T47D (cell line): Measurements from ENCODE around the gene GPR132.
"Not testable (repeated sequence)": the region's sequence is repeated elsewhere in the genome, so short reads cannot be mapped to it uniquely, and the experiment has no call there.

ENCODE experiments used
- DNase-seq, 2 experiments: peaks; one replicate each; pipeline versions ENCODE4 v3.0.0 to v3.0.0-alpha.2; 2011 to 2012; ENCODE audit warnings: low read depth in 1 of 2, low spot score in 1 of 2
- JUND ChIP-seq: IDR thresholded peaks from 2 replicates; pipeline ENCODE4 v1.6.1; 2012; ENCODE audit warnings: low read depth
- in situ Hi-C: cut with HindIII; loops from 2 replicates; pipeline ENCODE4 v1.10.0; 2016; ENCODE audit warnings: low sequenced_read_pairs, low pct_unique_long_range_greater_than_20kb

The GPR132 gene

DNA sequence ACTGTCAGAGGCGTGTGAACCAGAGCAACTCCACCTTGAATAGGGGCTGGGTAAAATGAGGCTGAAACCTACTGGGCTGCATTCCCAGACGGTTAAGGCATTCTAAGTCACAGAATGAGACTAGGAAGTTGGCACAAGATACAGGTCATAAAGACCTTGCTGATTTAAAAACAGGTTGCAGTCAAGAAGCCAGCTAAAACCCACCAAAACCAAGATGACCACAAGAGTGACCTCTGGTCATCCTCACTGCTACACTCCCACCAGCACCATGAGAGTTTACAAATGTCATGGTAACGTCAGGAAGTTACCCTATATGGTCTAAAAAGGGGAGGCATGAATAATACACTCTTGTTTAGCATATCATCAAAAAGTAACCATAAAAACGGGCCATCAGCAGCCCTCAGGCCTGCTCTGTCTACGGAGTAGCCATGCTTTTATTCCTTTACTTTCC is 32.8 kb downstream of the GPR132 start:
- peak; percentile 54; the same call in 1 of the 2 replicates for TF ChIP-seq JUND
- in situ Hi-C loops, result not testable (repeated sequence)
- peak in 1 of 2 experiments; percentile 98 for DNase-seq

DNA sequence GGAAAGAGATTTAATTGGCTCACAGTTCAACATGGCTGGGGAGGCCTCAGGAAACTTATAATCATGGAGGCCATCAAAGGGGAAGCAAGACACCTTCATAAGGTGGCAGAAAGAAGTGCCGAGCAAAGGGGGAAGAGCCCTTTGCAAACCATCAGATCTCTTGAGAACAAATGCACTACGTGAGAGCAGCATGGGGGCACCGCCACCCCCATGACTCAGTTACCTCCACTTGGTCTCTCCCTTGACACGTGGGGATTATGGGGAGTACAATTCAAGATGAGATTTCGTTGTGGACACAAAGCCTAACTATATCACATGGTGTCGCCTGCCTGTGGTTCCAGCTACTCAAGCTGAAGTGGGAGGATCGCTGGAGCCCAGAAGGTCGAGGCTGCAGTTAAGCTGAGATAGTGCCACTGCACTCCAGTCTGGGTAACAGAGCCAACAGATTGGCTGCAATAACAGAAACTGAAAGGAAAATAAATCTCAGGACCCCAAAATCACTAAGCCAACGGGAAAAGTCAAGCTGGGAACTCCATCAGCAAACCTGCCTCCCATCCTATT is 34.3 kb downstream of the GPR132 start:
- peak in 1 of 2 experiments; percentile 23 for DNase-seq
- TF ChIP-seq JUND, result no peak
- in situ Hi-C loops, result no loop called here

DNA sequence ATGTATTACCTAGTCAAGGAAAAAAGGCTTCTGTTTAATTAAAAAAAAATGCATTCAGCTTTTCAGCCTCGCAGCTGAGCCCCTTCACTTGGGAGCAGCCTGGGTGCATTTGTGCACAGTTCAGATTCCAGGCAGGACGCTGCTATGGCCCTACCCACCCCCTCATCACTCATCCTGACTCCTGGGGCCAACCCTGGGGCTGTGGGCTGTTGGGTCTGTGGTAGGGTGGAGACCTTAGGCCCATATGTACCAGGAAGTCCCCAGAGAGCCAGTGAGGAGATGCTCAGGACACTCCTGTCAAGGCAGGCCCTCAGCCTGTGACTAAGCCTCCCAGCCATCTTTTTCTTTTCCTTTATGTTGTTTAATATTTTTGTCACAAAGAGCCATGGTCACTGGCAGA is 35.0 kb downstream of the GPR132 start:
- DNase-seq, result peak in 1 of 2 experiments; percentile 11
- in situ Hi-C loops, result no loop called here
- TF ChIP-seq JUND, result no peak

DNA sequence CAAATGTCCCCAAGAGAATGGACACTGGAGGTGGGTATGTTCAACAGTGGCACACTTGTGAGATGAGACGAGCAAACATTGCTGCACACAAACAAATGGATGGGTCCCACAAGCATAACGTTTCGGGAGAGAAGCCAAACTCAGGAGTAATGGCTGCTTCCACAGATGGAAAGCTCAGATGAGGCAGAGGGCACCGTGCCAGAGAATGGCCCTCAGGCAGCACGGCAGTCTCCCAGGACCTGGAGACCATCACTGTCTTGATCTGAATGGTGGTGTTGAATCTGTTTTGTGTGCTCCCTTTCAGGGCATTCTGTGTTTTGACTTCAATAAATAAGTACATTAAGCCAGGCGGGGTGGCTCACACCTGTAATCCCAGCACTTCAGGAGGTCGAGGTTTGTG is 35.8 kb downstream of the GPR132 start:
- in situ Hi-C loops, result no loop called here
- peak in 1 of 2 experiments; percentile 85 for DNase-seq
- no peak for TF ChIP-seq JUND

DNA sequence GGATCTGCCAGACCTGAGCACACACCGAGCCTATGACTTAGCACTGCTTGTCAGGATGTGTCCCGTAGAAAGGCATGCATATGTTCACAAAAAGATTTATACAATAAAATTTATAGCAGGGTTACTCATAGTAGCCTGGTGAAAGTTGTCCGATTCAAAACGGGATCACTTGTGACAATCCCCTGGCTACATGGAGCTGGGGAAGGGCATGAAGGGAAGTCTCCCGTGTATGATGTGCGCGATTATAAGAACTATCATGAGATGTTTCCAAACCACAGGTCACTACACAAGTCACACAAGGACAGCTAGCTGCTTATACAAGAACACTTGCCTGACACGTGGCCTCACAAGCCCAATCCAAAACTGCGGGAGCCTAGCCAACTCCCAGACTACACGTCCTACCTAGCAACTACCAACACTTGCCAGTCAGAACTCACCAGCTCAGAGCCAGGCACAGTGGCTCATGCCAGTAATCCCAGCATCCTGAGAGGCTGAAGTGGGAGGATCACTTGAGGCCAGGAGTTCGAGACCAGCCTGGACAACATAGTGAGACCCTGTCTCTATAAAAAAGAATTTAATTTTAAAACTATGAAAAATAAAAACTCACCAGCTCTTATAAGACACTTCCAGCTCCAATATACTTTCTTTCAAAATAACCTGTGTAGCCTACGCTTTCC is 36.8 kb downstream of the GPR132 start:
- TF ChIP-seq JUND, result no peak
- DNase-seq, result peak; percentile 65 to 99
- in situ Hi-C loops, result no loop called here

DNA sequence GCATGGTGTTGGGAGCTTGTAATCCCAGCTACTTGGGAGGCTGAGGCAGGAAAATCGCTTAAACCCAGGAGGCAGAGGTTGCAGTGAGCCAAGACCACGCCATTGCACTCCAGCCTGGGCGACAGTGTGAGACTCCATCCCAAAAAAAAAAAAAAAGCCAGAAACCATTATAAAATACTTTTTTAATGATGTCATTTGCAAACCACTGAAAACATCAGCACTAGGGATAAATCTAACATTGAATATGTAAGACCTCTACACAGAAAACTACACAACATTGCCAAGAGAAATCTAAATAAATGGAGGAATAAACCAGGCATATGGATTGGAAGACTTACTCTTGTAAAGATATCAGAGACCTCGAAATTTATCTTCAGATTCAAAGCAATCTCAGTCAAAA is 37.5 kb downstream of the GPR132 start:
- in situ Hi-C loops, DNase-seq: not testable (repeated sequence)

DNA sequence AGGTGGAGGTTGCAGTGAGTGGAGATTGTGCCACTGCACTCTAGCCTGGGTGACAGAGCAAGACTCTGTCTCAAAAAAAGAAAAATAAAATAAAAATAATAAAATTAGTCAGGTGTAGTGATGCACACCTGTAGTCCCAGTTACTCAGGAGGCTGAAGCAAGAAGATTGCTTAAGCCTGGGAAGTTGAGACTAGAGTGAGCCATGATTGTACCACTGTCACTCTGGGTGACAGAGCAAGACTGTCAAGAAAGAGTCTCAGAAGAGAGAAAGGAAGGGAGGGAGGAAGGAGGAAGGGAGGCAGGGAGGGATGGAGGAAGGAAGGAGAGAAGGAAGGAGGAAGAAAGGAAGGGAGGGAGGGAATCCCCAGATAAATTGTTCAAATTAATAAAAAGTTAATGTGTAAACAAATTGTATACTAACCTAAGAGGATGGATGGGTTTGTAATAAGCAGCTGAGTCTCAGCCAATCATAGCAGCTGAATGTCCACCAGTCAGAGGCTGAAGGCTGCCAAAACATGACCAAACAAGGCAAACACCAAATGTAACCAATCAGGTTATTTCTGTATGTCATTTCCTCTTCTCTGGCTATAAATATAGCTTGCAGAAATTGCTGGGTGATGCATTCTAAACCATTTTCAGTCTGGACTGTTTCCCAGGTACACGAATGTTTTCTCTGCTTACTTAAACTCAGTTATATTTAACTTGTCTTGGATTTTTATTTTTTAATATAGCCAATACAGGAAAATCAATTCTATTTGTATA is 38.2 kb downstream of the GPR132 start:
- no peak for TF ChIP-seq JUND
- peak in 1 of 2 experiments; percentile 92 for DNase-seq
- in situ Hi-C loops, result no loop called here

DNA sequence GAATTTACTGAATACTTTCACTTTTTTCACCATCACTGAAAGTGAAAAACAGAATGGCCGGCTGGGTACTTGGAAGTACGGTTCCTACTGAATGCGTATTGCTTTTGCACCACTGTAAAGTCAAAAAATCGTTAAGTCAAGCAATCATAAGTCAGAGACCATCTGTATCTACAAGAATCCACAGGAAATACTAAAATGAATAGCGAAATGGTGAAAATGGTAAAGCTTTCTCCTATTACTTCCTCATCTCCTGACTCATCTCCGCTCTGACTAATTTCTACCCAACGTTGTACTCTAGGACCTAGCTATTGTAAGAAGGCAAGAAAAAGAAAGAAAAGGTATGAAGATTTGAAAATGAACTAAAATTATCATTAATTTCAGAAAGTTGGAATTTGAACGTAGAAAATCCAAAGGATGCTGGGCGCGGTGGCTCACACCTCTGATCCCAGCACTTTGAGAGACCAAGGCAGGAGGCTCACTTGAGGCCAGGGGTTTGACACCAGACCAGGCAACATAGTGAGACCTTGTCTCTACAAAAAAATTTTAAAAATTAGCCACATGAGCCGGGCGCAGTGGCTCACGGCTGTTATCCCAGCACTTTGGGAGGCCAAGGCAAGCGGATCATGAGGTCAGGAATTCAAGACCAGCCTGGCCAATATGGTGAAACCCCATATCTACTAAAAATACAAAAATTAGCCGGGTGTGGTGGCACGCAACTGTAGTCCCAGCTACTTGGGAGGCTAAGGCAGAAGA is 39.0 kb downstream of the GPR132 start:
- DNase-seq, result no peak
- in situ Hi-C loops, result no loop called here
- TF ChIP-seq JUND, result no peak

DNA sequence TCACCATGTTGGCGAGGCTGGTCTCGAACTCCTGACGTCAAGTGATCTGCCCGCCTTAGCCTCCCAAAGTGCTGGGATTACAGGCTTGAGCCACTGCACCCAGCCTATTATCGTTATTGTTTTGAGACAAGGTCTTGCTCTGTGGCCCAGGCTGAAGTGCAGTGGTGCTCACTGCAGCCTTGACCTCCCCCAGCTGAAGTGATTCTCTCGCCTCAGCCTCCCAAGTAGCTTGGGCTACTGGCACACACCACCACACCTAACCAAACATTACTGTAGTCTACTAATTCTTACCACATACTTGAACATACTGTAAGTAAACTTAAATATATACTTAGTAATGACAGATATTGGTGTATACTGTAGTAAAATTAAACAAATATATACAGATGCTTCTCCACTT is 39.8 kb downstream of the GPR132 start:
- no peak for DNase-seq
- no peak for TF ChIP-seq JUND
- in situ Hi-C loops, result no loop called here

DNA sequence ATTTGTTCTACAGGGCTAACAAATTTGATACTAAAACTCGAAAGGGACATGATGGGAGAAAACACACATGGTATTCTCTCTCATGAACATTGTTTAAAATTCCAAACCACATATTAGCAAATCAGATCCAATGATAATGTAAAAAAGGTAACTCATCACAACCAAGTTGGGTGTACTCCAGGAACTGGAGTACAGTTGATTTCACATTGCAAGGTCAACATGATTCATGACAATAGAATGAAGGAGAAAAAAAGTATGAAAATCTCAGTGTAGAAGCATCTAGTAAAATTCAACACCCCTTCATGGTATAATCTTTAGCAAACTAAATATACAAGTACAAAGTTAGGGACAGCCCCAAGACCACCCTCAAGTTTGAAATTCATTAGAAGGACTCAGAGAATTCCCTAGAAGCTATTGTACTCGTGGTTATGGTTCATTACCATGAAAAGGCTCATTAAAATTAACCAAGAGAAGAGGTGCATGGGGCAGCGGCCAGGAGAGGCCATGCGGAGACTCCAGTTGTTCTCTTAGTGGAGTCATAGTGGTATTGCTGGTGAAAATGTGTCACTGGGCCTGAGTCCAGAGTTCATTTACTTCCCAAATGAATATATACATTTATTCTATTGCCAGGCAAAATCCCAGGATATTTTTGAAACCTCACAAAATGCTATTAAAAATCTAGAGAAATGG is 41.3 kb downstream of the GPR132 start:
- in situ Hi-C loops, result no loop called here
- DNase-seq, result no peak
- no peak for TF ChIP-seq JUND

DNA sequence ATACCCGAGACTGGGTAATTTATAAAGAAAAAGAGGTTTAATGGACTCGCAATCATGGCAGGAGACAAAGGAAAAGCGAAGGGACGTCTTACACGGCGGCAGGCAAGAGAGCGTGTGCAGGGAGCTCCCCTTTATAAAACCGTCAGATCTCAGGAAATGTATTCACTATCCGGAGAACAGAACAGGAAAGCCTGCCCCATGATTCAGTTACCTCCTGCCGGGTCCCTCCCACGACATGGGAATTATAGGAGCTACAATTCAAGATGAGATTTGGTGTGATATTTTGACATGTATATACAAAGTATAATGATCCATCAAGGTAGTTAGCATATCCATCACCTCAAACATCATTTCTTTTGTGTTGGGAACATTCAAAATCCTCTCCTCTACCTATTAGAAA is 42.1 kb downstream of the GPR132 start:
- in situ Hi-C loops, result no loop called here
- no peak for TF ChIP-seq JUND
- no peak for DNase-seq

DNA sequence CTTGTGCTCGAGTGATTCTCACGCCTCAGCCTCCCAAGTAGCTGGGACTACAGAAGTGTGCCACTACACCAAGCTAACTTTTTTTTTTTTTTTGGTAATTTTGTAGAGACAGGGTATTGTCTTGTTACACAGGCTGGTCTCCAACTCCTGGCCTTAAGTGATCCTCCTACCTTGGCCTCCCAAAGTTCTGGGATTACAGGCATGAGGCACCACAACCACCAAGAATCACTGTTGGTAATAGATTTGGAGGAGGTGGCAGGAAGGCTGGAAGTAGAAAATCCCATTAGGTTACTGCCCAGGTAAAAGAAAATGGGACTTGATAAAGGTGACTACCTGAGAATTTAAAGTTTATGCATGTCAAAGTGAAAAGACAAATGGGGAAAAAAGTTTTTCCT is 43.0 kb downstream of the GPR132 start:
- no peak for DNase-seq
- TF ChIP-seq JUND, result no peak
- in situ Hi-C loops, result no loop called here
